GM19351 (cell line): ENCODE data around the gene DLEC1.

Experiments
- ATAC-seq: cut with Tn5 transposase; IDR thresholded peaks from one replicate; pipeline ENCODE4 v1.9.1; 2021; ENCODE audit warnings: mild to moderate bottlenecking, moderate library complexity; ENCODE audit not compliant: unreplicated experiment

DLEC1 gene

DNA sequence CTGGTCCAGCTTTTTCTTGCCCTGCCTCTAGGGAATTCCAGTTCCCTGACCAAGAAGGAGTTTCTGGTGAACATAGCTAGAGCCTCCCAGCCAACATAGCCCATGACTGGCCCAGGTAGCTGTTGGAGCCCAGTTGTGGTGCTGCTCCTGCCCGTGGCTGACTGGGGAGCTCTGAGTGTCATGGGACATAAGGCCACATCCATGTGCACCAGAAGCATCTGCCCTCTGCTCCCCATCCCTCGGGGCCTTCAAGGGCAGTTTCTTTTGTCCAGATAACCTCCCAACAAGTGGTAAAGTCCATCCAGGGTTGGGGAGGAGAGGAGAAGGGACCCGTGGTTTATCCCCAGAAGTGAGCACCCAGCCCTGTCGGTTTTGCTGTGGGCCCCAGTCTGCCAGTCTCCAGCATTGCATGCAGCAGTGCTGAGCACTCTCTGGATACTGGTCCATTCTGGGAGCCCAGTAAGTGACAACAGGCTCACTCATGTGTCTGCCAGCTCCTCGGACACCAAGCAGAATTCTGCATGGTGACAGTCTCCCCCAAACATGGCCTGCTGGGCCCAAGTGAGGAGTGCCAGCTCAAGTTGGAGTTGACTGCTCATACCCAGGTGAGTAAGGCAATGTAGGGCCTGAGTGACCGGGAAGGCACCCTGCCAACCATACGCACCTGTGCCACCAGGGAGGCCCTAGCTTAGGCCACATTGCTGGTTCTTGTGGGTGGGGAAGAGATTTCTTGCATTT is 69.1 kb downstream of the DLEC1 start:
- ATAC-seq = no peak

DNA sequence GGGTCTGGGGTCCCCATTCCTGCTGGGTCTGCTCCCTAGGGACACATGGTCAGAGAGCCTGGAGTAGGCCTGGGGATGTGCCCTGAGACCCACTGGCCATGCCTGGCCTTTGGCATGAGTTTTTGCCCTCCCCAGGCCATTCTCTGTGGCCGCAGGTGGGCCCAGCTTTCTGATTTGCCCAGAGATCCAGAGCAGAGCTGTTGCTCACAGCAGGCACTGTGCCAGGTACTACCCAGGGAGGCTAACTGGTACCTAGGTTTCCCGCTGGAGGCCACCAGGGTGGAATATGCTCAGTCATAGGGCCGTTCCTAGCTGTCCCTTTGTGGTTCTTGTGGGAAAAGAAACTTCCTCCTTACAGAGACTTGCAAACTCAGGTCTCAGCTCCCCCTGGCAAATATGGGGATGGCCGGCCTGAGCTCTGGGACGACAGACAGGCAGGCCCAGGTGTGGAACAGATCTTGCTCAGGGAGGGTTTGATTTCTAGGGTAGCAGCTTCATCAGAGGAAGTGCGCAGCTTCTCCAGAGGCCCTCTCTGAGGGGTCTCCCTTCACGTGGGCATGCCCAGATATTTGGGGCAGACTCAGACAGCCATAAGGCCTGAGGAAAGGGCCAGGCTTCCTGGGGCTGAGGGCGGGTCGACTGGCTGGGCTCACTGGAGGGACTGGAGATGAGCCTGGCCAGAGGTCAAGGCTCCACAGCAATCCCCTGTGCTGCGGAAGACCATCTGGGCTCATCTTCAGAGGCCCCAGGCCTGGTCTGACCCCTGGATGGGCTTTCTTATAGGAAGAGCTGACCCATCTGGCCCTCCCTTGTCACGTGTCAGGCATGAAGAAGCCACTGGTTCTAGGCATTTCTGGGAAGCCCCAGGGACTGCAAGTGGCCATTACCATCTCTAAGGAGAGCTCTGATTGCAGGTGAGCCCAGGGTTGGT is 69.9 kb downstream of the DLEC1 start:
- ATAC-seq = no peak

DNA sequence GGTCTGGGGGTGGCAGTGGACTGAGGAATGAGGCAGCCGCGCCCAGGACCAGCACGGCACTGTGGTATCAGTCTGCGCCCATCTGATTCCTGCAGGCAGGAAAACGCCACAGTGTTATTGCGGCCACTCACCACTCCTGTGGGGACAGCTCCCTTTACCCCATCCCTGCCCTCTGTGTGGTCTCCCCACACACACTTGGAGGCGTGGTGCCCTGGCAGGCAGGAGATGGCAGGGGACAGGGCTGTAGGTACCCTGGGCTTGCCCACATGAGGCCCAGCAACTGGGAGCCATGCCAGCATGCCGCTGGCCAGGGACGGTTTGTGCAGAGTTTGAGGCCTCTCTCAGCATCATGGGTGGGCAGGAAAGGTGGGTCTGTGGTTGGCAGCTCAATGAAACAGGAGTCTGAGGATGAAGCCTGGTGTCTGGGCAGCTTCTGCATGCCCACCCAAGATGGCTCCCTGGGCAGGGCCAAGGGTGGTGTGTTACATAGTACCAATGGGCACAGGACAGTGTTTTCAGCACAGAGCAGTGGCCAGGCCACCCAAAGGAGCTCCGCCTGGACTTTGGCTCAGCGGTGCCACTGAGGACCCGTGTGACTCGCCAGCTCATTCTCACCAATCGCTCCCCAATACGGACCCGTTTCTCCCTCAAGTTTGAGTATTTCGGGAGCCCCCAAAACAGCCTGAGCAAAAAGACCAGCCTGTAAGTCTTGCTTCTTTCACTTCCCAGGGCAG is 70.7 kb downstream of the DLEC1 start:
- ATAC-seq = no peak

DNA sequence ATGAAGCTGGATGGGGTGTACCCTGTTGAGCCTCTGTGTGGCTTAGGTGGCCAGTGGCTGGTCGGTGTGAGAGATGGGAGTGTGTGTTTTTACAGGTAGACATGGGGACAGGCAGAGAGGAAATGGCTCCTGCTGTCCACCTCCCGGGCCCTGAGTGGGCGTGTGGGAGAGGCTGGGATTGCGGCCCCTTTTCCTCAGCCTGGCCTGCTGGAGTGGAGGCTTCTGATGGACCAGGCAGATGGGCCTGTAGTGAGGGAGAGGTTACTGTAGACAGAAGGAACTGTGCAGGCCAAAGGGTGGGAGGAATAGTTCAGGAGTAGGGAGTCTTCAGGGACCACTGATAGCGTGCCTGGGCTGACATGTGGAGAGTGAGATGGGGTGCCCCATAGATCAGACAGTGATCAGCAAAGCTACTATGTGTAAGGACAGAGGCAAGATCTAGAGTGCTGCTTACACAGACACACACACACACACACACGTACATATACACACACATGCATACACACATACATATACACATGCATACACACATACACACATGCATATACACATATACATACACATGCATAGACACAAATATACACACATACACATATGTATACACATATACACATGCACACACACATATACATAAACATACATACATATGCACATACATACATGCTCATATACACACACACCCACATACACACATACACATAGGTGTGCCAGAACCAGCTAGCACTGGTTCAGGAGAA is 71.5 kb downstream of the DLEC1 start:
- no peak for ATAC-seq

DNA sequence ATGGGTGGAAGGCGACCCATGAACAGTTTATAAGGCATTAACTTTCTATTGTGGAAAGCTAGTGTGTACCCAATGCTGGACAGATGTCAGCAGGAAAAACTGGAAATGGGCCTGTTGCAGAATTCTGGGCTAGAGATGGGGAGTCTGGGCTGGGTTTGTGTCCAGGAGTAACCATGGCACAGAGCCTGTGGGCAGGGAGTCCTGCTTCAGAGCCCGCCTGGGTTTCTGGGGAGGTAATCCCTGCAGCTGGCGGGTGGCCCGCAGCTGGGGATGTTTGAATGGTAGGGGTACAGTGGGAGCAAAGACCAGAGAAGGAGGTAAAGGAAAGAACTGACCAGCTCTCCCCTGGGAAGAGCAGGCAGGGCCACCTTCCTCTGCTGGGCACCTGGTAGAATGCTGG is 72.2 kb downstream of the DLEC1 start:
- ATAC-seq = no peak

DNA sequence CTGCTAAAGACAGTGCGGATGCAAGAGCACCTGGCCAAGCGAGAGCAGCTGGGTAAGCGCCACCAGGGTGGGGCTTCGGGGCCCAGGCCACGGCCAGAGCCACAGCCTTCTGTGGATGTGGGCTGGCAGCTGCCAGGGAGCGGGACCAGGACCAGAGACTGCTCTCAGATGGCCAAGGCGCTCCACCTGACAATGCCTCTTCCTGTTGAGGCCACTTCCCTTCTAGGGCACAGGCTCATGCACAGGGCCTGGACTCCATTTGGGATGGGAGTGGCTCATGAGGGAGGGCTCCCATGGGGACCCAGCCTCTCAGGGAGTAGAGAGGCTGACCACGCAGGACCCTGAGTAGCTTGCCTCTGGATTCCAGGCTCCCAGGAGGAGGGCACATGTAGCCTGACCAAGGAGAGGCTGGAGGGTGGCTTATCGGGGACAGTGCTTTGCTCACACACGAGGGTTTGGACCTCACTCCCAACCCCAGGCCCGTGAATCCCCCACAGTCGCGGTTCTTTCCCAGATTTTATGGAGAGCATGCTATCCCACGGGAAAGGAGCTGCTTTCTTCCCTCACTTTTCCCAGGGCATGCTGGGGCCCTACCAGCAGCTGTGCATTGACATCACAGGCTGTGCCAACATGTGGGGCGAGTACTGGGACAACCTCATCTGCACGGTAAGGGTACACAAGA is 72.8 kb downstream of the DLEC1 start:
- ATAC-seq = no peak

DNA sequence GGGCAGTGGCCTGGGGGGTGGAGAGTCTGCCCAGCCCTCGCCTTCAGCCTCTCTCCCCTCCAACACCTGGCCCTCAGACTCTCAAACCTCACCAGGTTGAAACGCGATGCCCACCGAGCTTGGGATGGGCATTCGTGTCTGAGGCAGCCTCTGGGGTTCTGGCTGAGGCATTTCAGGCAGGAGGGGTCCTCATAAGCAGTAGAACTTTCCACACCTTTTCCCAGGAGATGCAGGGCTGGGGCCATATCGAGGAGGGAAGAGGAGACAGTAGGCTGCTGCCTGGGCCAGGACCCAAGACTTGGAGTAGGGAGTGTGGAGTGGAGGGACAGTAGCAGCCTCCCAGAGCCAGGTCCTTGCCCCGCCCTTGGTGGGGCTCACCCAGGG is 73.4 kb downstream of the DLEC1 start:
- no peak for ATAC-seq

DNA sequence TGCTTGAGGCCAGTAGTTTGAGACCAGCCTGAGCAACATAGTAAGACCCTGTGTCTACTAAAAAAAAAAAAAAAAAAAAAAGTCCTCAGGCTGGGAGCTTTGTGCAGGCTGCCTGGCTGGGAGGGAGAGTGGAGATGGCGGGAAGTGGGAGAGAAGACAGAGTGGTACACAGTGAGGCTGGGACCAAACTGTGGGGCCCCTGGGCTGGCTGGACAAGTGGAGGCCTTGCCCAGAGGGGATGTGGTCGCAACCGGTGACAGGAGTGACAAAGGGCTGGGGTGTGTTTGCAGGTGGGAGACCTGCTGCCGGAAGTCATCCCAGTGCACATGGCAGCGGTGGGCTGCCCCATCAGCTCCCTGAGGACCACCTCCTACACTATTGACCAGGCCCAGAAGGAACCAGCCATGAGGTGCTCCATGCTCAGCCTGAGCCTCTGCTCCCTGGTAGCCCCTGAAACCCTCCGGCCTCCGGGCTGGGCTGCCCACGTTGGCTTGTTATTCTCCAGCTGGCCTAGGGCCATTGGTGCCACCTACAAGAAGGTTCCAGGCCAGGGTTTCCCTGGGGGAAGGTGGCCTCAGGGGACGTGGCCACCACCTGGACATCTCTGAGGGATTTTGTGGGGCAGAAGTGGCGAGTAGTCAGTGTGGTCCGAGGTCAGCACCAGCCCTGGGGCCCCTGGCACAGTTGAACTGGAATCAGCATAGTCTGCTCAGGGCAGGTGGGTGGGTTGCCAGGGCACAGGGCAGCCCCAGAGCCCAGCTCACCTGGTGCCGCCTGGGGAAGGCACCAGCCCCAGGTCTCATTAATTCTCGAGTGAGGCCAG is 75.3 kb downstream of the DLEC1 start:
- ATAC-seq = no peak

DNA sequence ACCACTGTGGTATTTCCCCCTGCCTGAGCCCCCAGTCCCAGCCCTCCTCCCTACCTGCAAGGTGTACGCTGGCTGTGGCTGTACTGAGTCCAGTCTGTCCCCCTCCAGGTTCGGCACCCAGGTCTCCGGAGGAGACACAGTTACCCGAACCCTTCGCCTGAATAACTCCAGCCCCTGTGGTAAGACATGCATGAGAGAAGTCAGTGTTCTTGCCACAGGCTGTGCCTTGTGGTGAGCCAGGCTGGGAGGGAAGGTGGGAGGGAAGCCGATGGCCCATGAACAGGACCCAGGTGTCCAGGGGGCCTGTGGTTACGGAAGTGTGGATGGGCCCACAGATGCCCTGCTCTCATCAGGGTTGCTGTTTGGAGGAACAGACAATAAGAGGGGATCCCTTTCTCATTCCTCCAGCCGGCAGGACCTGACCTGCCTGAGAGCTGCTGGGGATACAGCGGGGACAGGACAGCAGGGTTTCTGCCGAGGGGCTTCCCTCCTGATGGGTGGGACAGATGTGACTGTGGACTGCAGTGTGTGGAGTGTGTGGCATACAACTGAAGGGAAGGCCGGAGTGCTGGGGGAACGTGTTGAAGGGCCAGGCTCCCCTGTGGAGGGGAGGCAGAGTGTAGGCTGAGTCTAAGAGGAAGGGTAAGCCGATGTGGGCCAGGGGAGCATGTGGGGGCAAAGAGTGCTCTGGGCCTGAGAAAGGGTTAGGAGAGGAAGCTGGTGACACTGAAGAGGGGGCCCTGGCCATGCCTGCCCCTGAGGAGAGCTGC is 76.1 kb downstream of the DLEC1 start:
- no peak for ATAC-seq

DNA sequence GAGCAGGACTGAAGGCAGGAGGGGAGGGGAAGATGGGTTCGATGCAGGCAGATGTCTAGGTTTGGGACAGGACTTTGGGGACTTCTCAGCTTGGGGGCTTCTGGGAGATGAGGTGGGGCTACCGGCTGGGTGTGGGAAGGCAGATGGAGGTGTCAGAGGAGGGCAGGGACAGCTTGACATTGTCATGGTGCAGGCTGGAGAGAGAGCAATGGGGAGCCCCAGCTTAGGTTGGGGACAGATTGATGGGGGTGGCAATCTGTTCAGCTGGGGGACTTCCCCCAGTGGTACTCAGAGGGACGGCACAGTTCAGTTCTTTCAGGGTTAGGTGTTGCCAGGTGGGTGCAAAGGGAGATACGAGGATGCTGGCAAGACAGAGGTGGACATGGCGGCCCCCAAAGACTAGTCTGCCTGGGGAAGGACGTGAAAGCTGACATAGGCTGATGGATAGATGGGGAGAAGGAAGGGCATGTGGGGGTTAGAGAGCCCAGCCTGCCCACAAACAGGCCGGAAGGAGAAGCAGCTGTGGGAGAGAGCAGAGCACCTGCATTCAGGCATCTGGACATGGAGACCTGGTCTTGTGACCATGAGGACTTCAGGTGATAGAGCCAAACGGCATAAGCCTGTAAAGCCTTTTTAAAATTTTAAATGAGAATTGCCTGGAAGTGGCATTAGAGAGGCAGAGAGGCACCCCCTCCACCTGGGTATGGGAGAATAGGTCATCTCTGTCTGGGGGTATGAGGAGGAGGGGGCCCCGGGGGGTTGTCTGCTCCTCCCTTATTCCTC is 76.8 kb downstream of the DLEC1 start:
- ATAC-seq = no peak

DNA sequence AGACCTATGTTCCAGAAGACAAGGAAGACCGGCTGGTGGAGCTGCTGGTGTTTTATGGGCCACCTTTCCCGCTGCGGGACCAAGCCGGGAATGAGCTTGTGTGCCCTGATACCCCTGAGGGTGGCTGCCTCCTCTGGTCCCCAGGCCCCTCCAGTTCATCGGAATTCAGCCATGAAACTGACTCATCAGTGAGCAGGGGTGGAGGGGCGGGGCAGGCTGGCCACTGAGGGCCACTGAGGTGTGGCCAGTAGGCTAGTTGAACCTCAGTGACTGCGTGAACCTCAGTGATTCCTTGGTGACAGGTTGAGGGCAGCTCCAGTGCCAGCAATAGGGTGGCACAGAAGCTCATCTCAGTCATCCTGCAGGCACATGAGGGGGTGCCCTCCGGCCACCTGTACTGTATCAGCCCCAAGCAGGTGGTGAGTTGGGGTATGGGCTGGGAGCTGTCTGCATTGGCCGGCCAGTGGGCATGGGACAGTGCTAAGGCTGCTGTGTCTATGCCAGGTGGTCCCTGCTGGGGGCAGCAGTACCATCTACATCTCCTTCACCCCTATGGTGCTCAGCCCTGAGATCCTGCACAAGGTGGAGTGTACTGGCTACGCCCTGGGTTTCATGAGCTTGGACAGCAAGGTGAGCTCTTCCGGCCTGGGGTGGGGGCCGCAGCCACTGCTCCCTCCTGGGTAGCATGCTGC is 77.6 kb downstream of the DLEC1 start:
- no peak for ATAC-seq

DNA sequence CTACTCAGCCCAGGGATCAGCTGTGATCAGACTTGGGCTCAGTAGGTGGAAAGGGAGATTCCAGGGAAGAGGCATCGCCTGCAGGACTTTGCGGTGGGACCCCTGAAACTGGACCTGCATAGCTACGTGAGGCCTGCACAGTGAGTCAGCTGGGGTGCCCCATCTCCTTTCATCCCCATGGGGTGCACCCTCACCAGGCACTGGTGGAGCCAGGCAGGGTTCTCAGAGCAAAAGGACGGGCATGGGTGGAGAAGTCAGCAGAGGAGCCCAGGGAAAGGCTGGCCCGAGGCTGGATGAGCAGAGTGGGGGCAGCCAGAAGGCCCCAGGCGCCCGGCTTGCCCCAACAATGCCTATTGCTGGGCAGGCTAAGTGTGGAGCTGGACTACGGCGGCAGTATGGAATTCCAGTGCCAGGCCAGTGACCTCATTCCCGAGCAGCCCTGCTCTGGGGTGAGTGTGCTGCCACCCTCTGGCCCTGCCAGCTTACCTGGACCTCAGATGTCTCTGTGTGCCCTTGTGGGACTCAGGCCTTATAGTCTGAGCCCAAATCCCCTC is 78.2 kb downstream of the DLEC1 start:
- ATAC-seq = no peak

DNA sequence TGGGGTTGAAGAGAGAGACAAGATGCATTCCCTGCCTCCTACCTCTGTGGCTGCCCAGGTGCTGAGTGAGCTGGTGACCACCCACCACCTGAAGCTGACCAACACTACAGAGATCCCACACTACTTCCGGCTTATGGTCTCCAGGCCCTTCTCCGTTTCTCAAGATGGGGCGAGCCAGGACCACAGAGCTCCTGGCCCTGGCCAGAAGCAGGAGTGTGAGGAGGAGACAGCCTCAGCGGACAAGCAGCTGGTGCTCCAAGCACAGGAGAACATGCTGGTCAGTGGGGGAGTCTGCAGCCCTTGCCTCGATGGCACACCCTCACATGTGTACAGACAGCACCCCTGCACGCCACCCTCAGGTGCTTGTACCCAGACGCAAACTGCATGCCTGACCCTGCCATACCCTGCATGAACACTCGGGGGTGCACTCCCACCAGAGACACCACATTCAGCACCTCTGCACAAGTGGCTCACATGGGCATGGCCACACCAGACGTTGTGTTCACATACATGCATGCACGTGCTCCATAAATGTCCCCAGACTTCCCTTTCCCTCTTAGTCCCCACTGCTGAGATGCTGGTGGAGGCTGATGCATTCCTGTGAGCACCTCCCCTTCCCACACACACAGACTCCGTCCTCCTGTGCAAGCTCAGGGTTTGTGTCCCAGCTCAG is 78.9 kb downstream of the DLEC1 start:
- ATAC-seq = peak; percentile 87

DNA sequence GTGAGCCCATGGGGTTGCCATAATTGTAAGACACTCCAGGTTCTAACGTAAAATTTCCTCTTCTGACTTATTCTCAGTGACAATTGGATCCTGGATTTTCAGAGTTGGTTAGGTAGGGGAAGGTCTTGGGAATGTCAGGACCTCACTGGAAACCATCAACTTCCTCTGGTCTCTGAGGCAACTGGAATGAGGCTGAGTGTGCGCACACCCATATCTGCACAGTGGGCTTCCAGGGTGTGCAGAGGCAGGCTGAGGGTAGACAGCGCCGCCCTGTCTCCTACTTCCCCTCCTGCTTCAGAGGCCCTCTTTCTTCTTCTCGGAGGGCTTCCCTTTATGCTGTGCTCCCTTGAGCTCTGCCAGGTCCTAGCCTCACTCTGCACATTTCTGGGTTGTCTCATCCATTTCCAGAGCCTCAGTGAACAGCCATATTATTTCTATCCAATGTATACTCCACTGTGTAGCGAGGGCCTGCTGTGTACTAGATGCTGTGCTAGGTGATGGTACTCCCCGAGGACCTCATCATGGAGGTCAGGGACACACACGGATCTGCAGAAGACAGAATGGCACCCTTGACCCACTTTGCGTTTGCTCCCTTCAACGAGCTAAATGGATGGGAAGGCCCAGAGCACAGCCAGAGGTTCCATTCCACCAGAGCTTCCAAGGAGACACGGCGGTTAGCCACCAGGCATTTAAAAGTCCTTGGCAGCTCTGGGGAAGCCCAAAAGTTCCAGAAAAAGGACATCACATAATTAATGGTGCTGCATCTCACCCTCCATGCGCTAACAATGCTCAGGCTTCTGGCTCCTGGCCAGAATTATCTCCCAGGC is 79.6 kb downstream of the DLEC1 start:
- peak; percentile 2 for ATAC-seq

DNA sequence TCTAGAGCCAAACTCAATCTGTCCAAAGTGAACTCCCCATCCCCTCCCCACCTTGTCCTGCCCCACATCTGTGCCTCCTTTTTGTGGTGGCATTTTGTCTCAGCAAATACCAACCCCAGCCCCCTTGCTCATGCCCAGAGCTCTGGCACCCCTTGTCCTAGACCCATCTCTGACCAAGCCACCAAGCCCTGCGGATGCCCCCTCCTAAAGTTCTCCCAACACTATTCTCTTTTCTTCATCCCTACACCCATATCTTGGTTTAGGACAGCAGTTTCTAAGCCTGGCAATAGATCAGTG is 80.2 kb downstream of the DLEC1 start:
- no peak for ATAC-seq
